ENCODE measurements around the gene CBLB.

DNA sequence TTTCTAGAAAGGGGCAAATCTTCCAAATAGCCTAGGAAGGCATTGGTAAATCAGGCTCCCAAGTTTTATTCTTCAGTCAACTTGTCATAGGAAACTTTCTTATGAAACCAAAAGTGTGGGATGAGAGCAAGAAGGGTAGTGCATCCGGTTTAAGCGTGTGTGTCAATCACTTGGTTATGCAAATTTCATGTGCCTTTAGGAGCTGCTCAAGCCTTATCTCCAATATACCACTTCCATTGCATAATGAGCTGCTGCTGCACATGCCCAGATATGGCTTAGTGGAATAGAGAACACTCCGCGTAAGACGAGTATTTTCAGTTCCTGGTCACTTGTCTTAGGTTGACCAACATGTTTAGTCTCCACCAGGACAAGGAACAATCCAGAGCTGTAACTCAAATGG, 242.1 kb downstream of the CBLB start:
- TF ChIP-seq, protein P1, sequence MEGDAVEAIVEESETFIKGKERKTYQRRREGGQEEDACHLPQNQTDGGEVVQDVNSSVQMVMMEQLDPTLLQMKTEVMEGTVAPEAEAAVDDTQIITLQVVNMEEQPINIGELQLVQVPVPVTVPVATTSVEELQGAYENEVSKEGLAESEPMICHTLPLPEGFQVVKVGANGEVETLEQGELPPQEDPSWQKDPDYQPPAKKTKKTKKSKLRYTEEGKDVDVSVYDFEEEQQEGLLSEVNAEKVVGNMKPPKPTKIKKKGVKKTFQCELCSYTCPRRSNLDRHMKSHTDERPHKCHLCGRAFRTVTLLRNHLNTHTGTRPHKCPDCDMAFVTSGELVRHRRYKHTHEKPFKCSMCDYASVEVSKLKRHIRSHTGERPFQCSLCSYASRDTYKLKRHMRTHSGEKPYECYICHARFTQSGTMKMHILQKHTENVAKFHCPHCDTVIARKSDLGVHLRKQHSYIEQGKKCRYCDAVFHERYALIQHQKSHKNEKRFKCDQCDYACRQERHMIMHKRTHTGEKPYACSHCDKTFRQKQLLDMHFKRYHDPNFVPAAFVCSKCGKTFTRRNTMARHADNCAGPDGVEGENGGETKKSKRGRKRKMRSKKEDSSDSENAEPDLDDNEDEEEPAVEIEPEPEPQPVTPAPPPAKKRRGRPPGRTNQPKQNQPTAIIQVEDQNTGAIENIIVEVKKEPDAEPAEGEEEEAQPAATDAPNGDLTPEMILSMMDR (IDR thresholded peaks at IDR 0.05): no peak
- TF ChIP-seq POLR2AphosphoS5 (IDR thresholded peaks at IDR 0.05; ENCODE audit: low read depth, low read length): no peak
- TF ChIP-seq, protein P2, sequence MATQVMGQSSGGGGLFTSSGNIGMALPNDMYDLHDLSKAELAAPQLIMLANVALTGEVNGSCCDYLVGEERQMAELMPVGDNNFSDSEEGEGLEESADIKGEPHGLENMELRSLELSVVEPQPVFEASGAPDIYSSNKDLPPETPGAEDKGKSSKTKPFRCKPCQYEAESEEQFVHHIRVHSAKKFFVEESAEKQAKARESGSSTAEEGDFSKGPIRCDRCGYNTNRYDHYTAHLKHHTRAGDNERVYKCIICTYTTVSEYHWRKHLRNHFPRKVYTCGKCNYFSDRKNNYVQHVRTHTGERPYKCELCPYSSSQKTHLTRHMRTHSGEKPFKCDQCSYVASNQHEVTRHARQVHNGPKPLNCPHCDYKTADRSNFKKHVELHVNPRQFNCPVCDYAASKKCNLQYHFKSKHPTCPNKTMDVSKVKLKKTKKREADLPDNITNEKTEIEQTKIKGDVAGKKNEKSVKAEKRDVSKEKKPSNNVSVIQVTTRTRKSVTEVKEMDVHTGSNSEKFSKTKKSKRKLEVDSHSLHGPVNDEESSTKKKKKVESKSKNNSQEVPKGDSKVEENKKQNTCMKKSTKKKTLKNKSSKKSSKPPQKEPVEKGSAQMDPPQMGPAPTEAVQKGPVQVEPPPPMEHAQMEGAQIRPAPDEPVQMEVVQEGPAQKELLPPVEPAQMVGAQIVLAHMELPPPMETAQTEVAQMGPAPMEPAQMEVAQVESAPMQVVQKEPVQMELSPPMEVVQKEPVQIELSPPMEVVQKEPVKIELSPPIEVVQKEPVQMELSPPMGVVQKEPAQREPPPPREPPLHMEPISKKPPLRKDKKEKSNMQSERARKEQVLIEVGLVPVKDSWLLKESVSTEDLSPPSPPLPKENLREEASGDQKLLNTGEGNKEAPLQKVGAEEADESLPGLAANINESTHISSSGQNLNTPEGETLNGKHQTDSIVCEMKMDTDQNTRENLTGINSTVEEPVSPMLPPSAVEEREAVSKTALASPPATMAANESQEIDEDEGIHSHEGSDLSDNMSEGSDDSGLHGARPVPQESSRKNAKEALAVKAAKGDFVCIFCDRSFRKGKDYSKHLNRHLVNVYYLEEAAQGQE (IDR thresholded peaks at IDR 0.05; ENCODE audit: insufficient read depth in 1 of 2, low read depth in 2 of 2, low read length in 1 of 2): no peak
